HG02610 (cell line): Measurements from ENCODE around the gene BUD13.

ENCODE experiments used
- ATAC-seq: cut with Tn5 transposase; IDR thresholded peaks from one replicate; pipeline ENCODE4 v1.9.1; 2021; ENCODE audit warnings: mild to moderate bottlenecking, moderate library complexity; ENCODE audit not compliant: unreplicated experiment

The BUD13 gene

DNA sequence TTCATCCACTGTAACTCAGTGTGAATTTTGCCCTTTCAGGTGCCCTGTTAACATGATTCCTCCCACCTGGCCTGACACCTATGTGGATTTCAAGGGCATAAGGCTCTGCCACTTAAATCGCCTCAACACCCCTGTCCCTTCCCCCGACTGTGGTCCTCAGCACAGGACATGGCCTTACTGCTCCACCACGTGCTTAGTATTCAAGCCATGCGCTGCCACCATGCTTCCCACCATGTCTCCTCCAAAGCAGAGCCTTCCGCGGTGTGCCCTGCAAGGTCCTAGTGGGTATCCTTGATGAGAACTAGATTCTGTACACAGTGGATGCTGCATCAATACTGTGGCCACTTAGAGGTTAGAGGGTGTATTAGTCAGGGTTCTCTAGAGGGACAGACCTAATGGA, 51.9 kb downstream of the BUD13 start:
- no peak for ATAC-seq

- ATAC-seq: no peak
Observed at GRCh38 chr11:116718955-116719501, 53.8 kb downstream of the BUD13 start.

DNA sequence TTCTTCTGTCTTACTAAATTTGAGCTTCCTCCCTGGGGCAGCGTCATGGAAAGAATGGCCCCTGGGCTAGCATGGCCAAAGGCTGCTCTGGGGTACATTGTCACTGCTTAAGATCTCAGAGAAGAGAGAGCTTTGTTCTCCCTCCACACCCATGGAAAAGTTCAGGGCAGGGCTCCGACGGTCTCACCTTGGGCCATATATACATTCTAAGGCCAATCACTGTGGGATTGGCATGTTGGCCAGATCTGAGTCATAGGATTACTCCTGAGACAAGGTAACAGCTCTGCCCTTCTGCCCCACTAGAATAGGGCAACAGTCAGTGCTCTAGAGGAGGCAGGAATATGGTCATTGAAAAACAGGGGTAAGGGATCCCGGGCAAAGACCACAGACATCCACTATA, 56.2 kb downstream of the BUD13 start:
- no peak for ATAC-seq

DNA sequence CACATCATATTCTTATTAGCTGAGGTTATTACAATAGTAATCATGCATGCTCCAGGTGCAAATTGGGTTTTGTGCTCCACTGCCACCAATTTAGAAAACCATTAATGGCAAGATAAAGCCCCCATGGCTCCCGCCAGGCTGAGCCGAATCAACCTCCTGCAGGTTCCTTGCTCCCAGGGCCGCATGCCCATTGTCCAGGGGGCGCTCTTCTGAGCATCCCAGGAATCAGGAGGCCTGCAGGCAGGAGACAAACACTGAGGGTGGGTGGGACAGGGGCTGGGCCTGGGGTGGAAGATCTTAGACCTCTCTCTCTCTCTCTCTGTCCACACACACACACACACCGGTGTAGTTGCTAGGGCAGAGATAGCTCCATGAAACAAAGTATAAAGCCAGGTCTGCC, 57.4 kb downstream of the BUD13 start:
- no peak for ATAC-seq

DNA sequence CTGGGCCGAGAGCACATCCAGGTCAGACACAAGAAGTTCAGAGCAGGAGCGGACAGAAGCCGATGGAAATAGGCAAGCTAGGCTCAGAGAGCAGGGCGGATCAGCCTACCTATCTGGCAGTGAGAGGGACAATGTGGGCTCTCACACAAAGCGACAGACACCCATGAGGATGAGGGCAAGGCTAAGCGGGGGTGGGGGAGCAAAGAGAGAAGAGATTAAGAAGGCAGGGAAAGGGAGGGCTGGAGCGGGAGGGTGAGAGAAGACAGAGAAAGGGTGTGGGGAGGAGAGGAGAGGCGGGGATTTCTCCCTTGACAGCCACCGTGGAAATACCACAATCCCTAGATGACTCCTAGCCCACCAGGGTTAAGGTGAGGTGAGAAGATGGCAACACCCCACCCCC, 57.9 kb downstream of the BUD13 start:
- ATAC-seq: no peak

DNA sequence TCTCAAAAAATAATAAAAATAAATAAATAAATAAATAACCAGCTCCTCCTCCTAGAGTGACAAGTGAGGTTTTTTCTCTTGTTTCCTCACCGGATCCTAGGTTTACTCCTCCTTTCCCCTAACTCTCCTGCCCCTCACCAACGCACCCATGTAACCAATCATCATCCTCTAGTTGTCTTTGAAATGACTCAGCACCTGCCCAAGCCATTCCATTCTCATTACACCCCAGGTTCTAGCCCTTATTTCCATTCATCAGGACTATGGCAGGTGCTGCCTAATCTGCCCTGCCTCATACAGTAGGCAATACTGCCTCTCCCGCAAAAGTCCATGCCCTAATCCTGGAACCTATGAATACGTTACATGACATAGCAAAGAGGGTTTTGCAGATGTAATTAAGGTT, 60.4 kb downstream of the BUD13 start:
- ATAC-seq: no peak

DNA sequence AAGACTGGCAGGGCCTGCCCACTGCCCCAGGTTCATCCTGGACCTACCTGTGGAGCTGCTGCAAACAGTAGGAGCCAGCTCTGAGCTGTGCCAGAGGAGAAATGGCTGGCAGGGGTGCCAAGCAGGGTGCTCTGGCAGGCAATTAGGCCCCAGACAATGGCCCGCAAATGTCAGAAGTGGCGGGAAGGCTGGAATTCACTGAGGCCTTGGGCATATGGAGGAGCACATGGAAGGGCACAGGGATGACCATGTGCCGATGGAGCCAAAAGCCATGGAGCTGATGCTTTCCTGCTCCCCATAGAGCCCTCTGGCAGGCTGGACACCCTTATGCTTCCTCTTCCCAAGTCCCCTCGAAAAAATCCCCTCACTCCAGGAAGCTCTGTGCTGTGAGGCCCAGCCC, 62.0 kb downstream of the BUD13 start:
- no peak for ATAC-seq

- no peak for ATAC-seq
Observed at GRCh38 chr11:116710001-116710674, 62.6 kb downstream of the BUD13 start.

- ATAC-seq: no peak
Observed at GRCh38 chr11:116707746-116708145, 65.0 kb downstream of the BUD13 start.

- ATAC-seq: no peak
Observed at GRCh38 chr11:116707161-116707629, 65.6 kb downstream of the BUD13 start.

DNA sequence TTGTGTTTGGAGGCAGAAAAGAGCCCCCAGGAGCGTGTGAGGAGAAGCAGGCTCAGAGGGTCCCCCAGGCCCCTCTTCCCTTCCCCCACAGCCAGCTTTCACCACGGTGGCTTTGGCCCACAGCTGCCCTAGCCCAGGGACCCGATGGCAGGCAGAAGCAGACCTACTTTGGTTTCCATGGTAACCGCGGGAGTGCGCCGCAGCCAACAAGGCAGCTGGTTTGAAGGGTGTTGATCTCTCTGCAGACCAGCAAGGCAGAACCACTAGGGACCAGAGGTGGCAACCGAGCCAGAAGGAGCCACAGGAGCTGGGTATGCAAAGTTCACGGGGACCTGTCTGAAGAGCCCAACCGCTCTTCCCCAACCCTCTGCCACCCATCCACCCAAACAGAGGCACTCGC, 69.4 kb downstream of the BUD13 start:
- no peak for ATAC-seq

GRCh38 chr11:116702772-116703385, 69.9 kb downstream of the BUD13 start:
- ATAC-seq: no peak

- ATAC-seq: no peak
Observed at GRCh38 chr11:116701876-116702275, 70.9 kb downstream of the BUD13 start.

DNA sequence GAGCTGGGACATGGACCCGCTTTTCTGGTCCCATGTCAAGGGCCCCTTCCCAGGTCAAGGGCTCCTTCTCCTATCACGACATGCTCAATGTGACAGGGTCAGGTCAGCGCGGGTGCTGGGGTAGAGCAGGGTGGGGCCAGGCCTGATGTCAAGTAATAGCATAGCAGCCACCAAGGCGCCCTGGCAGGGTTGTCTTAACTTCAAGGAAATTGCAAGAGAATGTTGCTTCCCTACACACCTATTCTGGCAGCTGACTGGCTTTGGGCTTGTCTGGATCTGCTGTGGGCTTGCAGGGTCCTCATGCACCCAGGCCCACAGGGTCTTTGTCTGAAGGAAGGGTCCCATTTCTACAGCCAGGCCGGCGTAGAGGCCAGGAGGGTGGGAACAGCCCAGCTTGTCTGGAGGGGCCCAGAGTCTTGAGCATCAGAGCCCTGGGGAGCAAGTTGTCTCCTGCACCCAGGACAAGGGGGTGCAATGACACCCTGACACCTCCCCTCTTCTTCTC, 71.4 kb downstream of the BUD13 start:
- ATAC-seq: no peak

- no peak for ATAC-seq
Observed at GRCh38 chr11:116700586-116701220, 72.1 kb downstream of the BUD13 start.
